Kidney (tissue), 14 donors: Measurements from ENCODE around the gene TMEM80. TPM values are rescaled to one million over a fixed set of nuclear protein-coding genes. Genes with fewer than 3 reads are reported as not detected.
"Not testable (repeated sequence)": the region's sequence is repeated elsewhere in the genome, so short reads cannot be mapped to it uniquely, and the experiment has no call there.

ENCODE experiments used
- DNase-seq, 5 donors: peaks; one replicate each; pipeline ENCODE4 v3.0.0-alpha.2; 2013 to 2020
- FAIRE-seq: peaks from 2 replicates; lab custom pipeline; 2012; peaks lifted over from hg19 to GRCh38; lab: Jason Lieb, UNC
- H3K27ac ChIP-seq, 2 donors: one replicate each; pipeline ENCODE4 v1.7.0; 2013; ENCODE audit warnings: low read depth in 2 of 2, low read length in 2 of 2, inconsistent platforms in 1 of 2
- H3K27me3 ChIP-seq: one replicate; pipeline ENCODE4 v1.7.1; 2013; ENCODE audit warnings: low read length, inconsistent platforms; ENCODE audit not compliant: control insufficient read depth, insufficient read depth
- H3K36me3 ChIP-seq, 3 donors: one replicate each; pipeline versions ENCODE4 v1.7.0 to v1.7.1; 2013; ENCODE audit warnings: low read length in 3 of 3, control low read depth in 1 of 3, inconsistent platforms in 1 of 3; ENCODE audit not compliant: insufficient read depth in 3 of 3, control insufficient read depth in 2 of 3
- H3K4me1 ChIP-seq, 3 donors: one replicate each; pipeline versions ENCODE4 v1.7.0 to v1.7.1; 2013; ENCODE audit warnings: low read length in 3 of 3, inconsistent platforms in 1 of 3, low read depth in 1 of 3; ENCODE audit not compliant: control insufficient read depth in 2 of 3, insufficient read depth in 2 of 3
- H3K4me3 ChIP-seq, 3 donors: one replicate each; pipeline versions ENCODE4 v1.7.0 to v1.8.1; 2013; ENCODE audit warnings: low read length in 3 of 3, control low read depth in 1 of 3, inconsistent platforms in 1 of 3
- H3K9ac ChIP-seq, 3 donors: one replicate each; pipeline versions ENCODE4 v1.7.0 to v1.7.1; 2013; ENCODE audit warnings: low read length in 3 of 3, control low read depth in 1 of 3, inconsistent platforms in 1 of 3
- H3K9me3 ChIP-seq, 3 donors: one replicate each; pipeline versions ENCODE4 v1.7.0 to v1.7.1; 2013; ENCODE audit warnings: low read length in 3 of 3, control low read depth in 1 of 3, inconsistent platforms in 1 of 3; ENCODE audit not compliant: control insufficient read depth in 2 of 3, insufficient read depth in 1 of 3
- CTCF ChIP-seq: IDR thresholded peaks from 3 replicates; pipeline ENCODE4 v1.5.1; 2012; ENCODE audit warnings: mild to moderate bottlenecking, moderate library complexity, borderline replicate concordance; ENCODE audit not compliant: insufficient read depth; ENCODE audit errors: extremely low read depth
- intact Hi-C: fragments of 100-400 bp; cut with DNase I; formaldehyde crosslinking; loops from one replicate; pipeline ENCODE4 v1.11.1; 2022
- polyA plus RNA-seq: library from polyadenylated mRNA; stranded (reverse); fragments of 350-450 nt; fragmentation: Illumina TruSeq; extraction: RNeasy Lipid Tissue Mini Kit (QIAGEN cat#74804); gene quantifications from one replicate; pipeline ENCODE4 v1.2.3, GENCODE V29; 2014; ENCODE audit warnings: low read depth, low replicate concordance; ENCODE audit not compliant: insufficient read depth
- total RNA-seq: library from RNA; stranded (reverse); fragmentation: NEBNext Ultra II Directional; extraction: Animal tissue kit (Norgen Biotek cat#: 25700); gene quantifications from one replicate; pipeline ENCODE4 v1.2.1, GENCODE V29; 2021
- donor health status: control.
- donor health status: control.
- donor health status: control.
- donor health status: control.
- donor health status: control.
- donor health status: DM: yes; HTN: yes; CAD: no.
- donor health status: Normal renal cell carcinoma (clear cell type).

The TMEM80 gene
- total and polyA plus RNA-seq, 2 donors from 2014 or later, result 36.2 to 38.6 TPM

GRCh38 chr11:650482-650881 lies 45.1 kb upstream of the TMEM80 start:
- H3K4me1 ChIP-seq, result peaks cover 0 to 3% (median 0%) of the 10 kb centered on the region in 3 donors
- no peaks in the 10 kb centered on the region for H3K36me3 ChIP-seq
- no peaks in the 10 kb centered on the region for H3K9me3 ChIP-seq
- FAIRE-seq (no peak), DNase-seq (no peak)
- no peak overlapping the region for H3K4me3 ChIP-seq
- intact Hi-C loops, result no loop called here
- no peak overlapping the region for H3K27ac ChIP-seq
- no peak overlapping the region for H3K9ac ChIP-seq
- no peak for TF ChIP-seq CTCF
- no peaks in the 10 kb centered on the region for H3K27me3 ChIP-seq

- FAIRE-seq, intact Hi-C loops, H3K36me3 ChIP-seq, H3K9me3 ChIP-seq, DNase-seq, H3K27me3 ChIP-seq, H3K9ac ChIP-seq, H3K4me3 ChIP-seq, H3K27ac ChIP-seq, H3K4me1 ChIP-seq: not testable (repeated sequence)
These were observed 42.5 kb upstream of the TMEM80 start for GRCh38 chr11:653136-653535.

GRCh38 chr11:653837-654236 lies 41.8 kb upstream of the TMEM80 start:
- Histone ChIP-seq H3K36me3 (no peaks in the 10 kb centered on the region), H3K27me3 (no peaks in the 10 kb centered on the region), H3K4me1 (no peaks in the 10 kb centered on the region), H3K27ac (no peak overlapping the region), H3K9ac (no peak overlapping the region), H3K9me3 (no peaks in the 10 kb centered on the region), H3K4me3 (no peak overlapping the region)
- no peak for TF ChIP-seq CTCF
- no peak for DNase-seq
- no peak for FAIRE-seq
- intact Hi-C loops, result no loop called here

GRCh38 chr11:654444-654843 lies 41.2 kb upstream of the TMEM80 start:
- DNase-seq, intact Hi-C loops, H3K9ac ChIP-seq, H3K4me3 ChIP-seq, H3K9me3 ChIP-seq, H3K36me3 ChIP-seq, H3K27me3 ChIP-seq, H3K4me1 ChIP-seq, FAIRE-seq, H3K27ac ChIP-seq: not testable (repeated sequence)
